GM23338 (cell line): Measurements from ENCODE around the gene ABCC5. TPM values are rescaled to one million over a fixed set of nuclear protein-coding genes. Genes with fewer than 3 reads are reported as not detected.

Experiments used
- ATAC-seq: fragments of 200-7000 bp; cut with Tn5 transposase; 3 replicates; pipeline ENCODE4 v1.9.1; 2020
- DNase-seq: peaks from one replicate; pipeline ENCODE4 v3.0.0-alpha.2; 2015; ENCODE audit warnings: low spot score
- H2AFZ ChIP-seq: fragments of 200-600 bp; sonication (generic); 2 replicates; pipeline ENCODE4 v1.8.0; 2016; ENCODE audit warnings: antibody characterized with exemption, mild to moderate bottlenecking, moderate library complexity
- H3F3A ChIP-seq: fragments of 200-600 bp; sonication (generic); replicated peaks from 2 replicates; pipeline ENCODE4 v1.8.0; 2017; ENCODE audit warnings: antibody characterized with exemption, mixed run types, low read depth
- H3K27ac ChIP-seq: fragments of 200-600 bp; sonication (generic); 2 replicates; pipeline ENCODE4 v1.6.1; 2016; ENCODE audit warnings: low read depth
- H3K27me3 ChIP-seq: fragments of 200-600 bp; sonication (generic); 2 replicates; pipeline ENCODE4 v1.8.0; 2016; ENCODE audit warnings: mild to moderate bottlenecking, mixed run types, moderate library complexity; ENCODE audit not compliant: insufficient read depth
- H3K36me3 ChIP-seq: fragments of 200-600 bp; sonication (generic); 2 replicates; pipeline ENCODE4 v1.8.0; 2016; ENCODE audit warnings: mild to moderate bottlenecking; ENCODE audit not compliant: insufficient read depth
- H3K4me1 ChIP-seq: fragments of 200-600 bp; sonication (generic); 2 replicates; pipeline ENCODE4 v1.8.0; 2016; ENCODE audit warnings: mild to moderate bottlenecking, moderate library complexity; ENCODE audit not compliant: insufficient read depth
- H3K4me2 ChIP-seq: fragments of 200-600 bp; sonication (generic); 2 replicates; pipeline ENCODE4 v1.7.1; 2017; ENCODE audit warnings: mixed run types
- H3K4me3 ChIP-seq: fragments of 200-600 bp; sonication (generic); 2 replicates; pipeline ENCODE4 v1.6.1; 2016; ENCODE audit warnings: mixed run types
- H3K79me2 ChIP-seq: fragments of 200-600 bp; sonication (generic); replicated peaks from 2 replicates; pipeline ENCODE4 v1.8.0; 2017; ENCODE audit warnings: mild to moderate bottlenecking; ENCODE audit not compliant: insufficient read depth
- H3K9me2 ChIP-seq: fragments of 200-600 bp; sonication (generic); 2 replicates; pipeline ENCODE4 v1.8.0; 2017; ENCODE audit not compliant: insufficient read depth
- H4K20me1 ChIP-seq: fragments of 200-600 bp; sonication (generic); replicated peaks from 2 replicates; pipeline ENCODE4 v1.8.0; 2017; ENCODE audit warnings: mild to moderate bottlenecking; ENCODE audit not compliant: insufficient read depth
- H3K27ac Mint-ChIP-seq: 2 replicates; pipeline ENCODE4 v1.8.0; 2020; ENCODE audit warnings: inconsistent platforms, mild to moderate bottlenecking, moderate library complexity, mixed read lengths
- H3K27me3 Mint-ChIP-seq: 3 replicates; pipeline ENCODE4 v1.8.0; 2022; ENCODE audit warnings: low read depth, mild to moderate bottlenecking, moderate library complexity, mixed read lengths, inconsistent platforms; ENCODE audit not compliant: insufficient read depth, poor library complexity
- H3K36me3 Mint-ChIP-seq: 3 replicates; pipeline ENCODE4 v1.8.0; 2021; ENCODE audit warnings: low read depth, mild to moderate bottlenecking, inconsistent platforms, moderate library complexity, mixed read lengths
- H3K4me1 Mint-ChIP-seq: 3 replicates; pipeline ENCODE4 v1.8.0; 2020; ENCODE audit warnings: mild to moderate bottlenecking, inconsistent platforms, mixed read lengths
- H3K4me3 Mint-ChIP-seq: 3 replicates; pipeline ENCODE4 v1.8.0; 2021; ENCODE audit warnings: moderate library complexity, mild to moderate bottlenecking, inconsistent platforms, mixed read lengths
- H3K9me3 Mint-ChIP-seq: 3 replicates; pipeline ENCODE4 v1.8.0; 2020; ENCODE audit warnings: moderate library complexity, mild to moderate bottlenecking, inconsistent platforms, mixed read lengths
- CREB1 ChIP-seq: fragments of 250-450 bp; sonication (Bioruptor Pico); IDR thresholded peaks from 2 replicates; pipeline ENCODE4 v1.5.0; 2020; ENCODE audit warnings: low read depth, mild to moderate bottlenecking, moderate library complexity
- EZH2 ChIP-seq: fragments of 200-600 bp; sonication (generic); IDR thresholded peaks from one replicate; pipeline ENCODE4 v1.8.0; 2017; ENCODE audit warnings: antibody characterized with exemption, mild to moderate bottlenecking, low read depth; ENCODE audit not compliant: unreplicated experiment
- JUNB ChIP-seq: IDR thresholded peaks from one replicate; pipeline ENCODE4 v1.6.1; 2016; ENCODE audit warnings: antibody characterized with exemption; ENCODE audit not compliant: unreplicated experiment
- POLR2AphosphoS5 ChIP-seq: IDR thresholded peaks from 2 replicates; pipeline ENCODE4 v1.6.1; 2016; ENCODE audit warnings: antibody characterized with exemption, low read depth
- STAT1 ChIP-seq: IDR thresholded peaks from one replicate; pipeline ENCODE4 v1.6.1; 2016; ENCODE audit warnings: antibody characterized with exemption; ENCODE audit not compliant: unreplicated experiment
- ZNF114 ChIP-seq: fragments of 250-450 bp; sonication (Bioruptor Pico); IDR thresholded peaks from 2 replicates; pipeline ENCODE4 v1.5.0; 2020; ENCODE audit warnings: mild to moderate bottlenecking, moderate library complexity
- polyA plus RNA-seq: library from polyadenylated mRNA; unstranded; fragments of >200 nt; fragmentation: Nextera tagmentation; extraction: Ambion mirVana; gene quantifications from 2 replicates; pipeline ENCODE4 v1.2.1, GENCODE V29; 2016
- total RNA-seq: library from RNA; depleted of rRNA; stranded (reverse); fragments of >200 nt; shearing (Covaris generic); gene quantifications from 2 replicates; pipeline ENCODE4 v1.2.3, GENCODE V29; 2014
- TF ChIP-seq, protein P1 (sequence below): IDR thresholded peaks from one replicate; pipeline ENCODE4 v1.6.1; 2018; ENCODE audit warnings: antibody characterized with exemption; ENCODE audit not compliant: unreplicated experiment
- TF ChIP-seq, protein P2 (sequence below): IDR thresholded peaks from 2 replicates; pipeline ENCODE4 v1.6.1; 2016; ENCODE audit warnings: antibody characterized with exemption
- TF ChIP-seq, protein P3 (sequence below): fragments of 250-450 bp; sonication (Bioruptor Pico); IDR thresholded peaks from 2 replicates; pipeline ENCODE4 v1.5.0; 2020; ENCODE audit warnings: mild to moderate bottlenecking, moderate library complexity

Gene ABCC5
- total and polyA plus RNA-seq, 2 experiments from 2014 or later = 14.0 to 39.9 TPM

DNA sequence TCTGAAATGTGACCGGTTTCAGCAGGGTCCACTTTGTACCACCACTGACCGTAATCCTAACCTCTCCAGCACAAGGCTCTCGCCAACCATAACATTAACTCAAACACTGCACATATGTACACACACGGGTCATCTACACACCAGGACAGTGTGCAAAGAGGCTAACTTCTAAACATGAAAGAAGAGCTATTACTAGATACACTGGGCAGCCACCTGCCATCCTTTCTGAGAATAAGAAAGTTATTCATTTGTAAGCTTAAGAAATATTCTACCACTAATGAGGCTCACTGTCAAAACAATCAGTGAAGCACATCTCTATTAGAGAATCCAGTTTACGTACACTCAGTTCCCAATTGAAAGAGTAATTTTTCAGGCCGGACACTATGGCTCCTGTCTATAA, 73.9 kb downstream of the ABCC5 start:
- H3K9me3 Mint-ChIP-seq = no peaks in the 10 kb centered on the region
- Histone ChIP-seq H3K4me3 (no peak overlapping the region), H3K9me2 (no peaks in the 10 kb centered on the region), H3K36me3 (peaks cover 21% of the 10 kb centered on the region; the same call in 1 of the 2 replicates), H3K27me3 (no peaks in the 10 kb centered on the region), H4K20me1 (peaks cover 2% of the 10 kb centered on the region; the same call in 1 of the 2 replicates), H3F3A (no peaks in the 10 kb centered on the region), H2AFZ (no peak overlapping the region), H3K27ac (no peak overlapping the region), H3K79me2 (no peaks in the 10 kb centered on the region), H3K4me2 (no peak overlapping the region), H3K4me1 (no peaks in the 10 kb centered on the region)
- TF ChIP-seq, protein P1, sequence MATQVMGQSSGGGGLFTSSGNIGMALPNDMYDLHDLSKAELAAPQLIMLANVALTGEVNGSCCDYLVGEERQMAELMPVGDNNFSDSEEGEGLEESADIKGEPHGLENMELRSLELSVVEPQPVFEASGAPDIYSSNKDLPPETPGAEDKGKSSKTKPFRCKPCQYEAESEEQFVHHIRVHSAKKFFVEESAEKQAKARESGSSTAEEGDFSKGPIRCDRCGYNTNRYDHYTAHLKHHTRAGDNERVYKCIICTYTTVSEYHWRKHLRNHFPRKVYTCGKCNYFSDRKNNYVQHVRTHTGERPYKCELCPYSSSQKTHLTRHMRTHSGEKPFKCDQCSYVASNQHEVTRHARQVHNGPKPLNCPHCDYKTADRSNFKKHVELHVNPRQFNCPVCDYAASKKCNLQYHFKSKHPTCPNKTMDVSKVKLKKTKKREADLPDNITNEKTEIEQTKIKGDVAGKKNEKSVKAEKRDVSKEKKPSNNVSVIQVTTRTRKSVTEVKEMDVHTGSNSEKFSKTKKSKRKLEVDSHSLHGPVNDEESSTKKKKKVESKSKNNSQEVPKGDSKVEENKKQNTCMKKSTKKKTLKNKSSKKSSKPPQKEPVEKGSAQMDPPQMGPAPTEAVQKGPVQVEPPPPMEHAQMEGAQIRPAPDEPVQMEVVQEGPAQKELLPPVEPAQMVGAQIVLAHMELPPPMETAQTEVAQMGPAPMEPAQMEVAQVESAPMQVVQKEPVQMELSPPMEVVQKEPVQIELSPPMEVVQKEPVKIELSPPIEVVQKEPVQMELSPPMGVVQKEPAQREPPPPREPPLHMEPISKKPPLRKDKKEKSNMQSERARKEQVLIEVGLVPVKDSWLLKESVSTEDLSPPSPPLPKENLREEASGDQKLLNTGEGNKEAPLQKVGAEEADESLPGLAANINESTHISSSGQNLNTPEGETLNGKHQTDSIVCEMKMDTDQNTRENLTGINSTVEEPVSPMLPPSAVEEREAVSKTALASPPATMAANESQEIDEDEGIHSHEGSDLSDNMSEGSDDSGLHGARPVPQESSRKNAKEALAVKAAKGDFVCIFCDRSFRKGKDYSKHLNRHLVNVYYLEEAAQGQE = no peak
- TF ChIP-seq EZH2 (no peak), JUNB (no peak), STAT1 (no peak), POLR2AphosphoS5 (no peak), CREB1 (CRISPR knock-in tag) (no peak), ZNF114 (CRISPR knock-in tag) (no peak)
- TF ChIP-seq, protein P2, sequence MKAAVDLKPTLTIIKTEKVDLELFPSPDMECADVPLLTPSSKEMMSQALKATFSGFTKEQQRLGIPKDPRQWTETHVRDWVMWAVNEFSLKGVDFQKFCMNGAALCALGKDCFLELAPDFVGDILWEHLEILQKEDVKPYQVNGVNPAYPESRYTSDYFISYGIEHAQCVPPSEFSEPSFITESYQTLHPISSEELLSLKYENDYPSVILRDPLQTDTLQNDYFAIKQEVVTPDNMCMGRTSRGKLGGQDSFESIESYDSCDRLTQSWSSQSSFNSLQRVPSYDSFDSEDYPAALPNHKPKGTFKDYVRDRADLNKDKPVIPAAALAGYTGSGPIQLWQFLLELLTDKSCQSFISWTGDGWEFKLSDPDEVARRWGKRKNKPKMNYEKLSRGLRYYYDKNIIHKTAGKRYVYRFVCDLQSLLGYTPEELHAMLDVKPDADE = no peak
- TF ChIP-seq, protein P3, sequence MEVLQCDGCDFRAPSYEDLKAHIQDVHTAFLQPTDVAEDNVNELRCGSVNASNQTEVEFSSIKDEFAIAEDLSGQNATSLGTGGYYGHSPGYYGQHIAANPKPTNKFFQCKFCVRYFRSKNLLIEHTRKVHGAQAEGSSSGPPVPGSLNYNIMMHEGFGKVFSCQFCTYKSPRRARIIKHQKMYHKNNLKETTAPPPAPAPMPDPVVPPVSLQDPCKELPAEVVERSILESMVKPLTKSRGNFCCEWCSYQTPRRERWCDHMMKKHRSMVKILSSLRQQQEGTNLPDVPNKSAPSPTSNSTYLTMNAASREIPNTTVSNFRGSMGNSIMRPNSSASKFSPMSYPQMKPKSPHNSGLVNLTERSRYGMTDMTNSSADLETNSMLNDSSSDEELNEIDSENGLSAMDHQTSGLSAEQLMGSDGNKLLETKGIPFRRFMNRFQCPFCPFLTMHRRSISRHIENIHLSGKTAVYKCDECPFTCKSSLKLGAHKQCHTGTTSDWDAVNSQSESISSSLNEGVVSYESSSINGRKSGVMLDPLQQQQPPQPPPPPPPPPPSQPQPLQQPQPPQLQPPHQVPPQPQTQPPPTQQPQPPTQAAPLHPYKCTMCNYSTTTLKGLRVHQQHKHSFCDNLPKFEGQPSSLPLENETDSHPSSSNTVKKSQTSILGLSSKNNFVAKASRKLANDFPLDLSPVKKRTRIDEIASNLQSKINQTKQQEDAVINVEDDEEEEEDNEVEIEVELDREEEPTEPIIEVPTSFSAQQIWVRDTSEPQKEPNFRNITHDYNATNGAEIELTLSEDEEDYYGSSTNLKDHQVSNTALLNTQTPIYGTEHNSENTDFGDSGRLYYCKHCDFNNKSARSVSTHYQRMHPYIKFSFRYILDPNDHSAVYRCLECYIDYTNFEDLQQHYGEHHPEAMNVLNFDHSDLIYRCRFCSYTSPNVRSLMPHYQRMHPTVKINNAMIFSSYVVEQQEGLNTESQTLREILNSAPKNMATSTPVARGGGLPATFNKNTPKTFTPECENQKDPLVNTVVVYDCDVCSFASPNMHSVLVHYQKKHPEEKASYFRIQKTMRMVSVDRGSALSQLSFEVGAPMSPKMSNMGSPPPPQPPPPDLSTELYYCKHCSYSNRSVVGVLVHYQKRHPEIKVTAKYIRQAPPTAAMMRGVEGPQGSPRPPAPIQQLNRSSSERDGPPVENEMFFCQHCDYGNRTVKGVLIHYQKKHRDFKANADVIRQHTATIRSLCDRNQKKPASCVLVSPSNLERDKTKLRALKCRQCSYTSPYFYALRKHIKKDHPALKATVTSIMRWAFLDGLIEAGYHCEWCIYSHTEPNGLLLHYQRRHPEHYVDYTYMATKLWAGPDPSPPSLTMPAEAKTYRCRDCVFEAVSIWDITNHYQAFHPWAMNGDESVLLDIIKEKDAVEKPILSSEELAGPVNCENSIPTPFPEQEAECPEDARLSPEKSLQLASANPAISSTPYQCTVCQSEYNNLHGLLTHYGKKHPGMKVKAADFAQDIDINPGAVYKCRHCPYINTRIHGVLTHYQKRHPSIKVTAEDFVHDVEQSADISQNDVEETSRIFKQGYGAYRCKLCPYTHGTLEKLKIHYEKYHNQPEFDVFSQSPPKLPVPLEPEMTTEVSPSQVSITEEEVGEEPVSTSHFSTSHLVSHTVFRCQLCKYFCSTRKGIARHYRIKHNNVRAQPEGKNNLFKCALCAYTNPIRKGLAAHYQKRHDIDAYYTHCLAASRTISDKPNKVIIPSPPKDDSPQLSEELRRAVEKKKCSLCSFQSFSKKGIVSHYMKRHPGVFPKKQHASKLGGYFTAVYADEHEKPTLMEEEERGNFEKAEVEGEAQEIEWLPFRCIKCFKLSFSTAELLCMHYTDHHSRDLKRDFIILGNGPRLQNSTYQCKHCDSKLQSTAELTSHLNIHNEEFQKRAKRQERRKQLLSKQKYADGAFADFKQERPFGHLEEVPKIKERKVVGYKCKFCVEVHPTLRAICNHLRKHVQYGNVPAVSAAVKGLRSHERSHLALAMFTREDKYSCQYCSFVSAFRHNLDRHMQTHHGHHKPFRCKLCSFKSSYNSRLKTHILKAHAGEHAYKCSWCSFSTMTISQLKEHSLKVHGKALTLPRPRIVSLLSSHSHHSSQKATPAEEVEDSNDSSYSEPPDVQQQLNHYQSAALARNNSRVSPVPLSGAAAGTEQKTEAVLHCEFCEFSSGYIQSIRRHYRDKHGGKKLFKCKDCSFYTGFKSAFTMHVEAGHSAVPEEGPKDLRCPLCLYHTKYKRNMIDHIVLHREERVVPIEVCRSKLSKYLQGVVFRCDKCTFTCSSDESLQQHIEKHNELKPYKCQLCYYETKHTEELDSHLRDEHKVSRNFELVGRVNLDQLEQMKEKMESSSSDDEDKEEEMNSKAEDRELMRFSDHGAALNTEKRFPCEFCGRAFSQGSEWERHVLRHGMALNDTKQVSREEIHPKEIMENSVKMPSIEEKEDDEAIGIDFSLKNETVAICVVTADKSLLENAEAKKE (CRISPR knock-in tag) = no peak
- no peak overlapping the region for H3K27ac Mint-ChIP-seq
- peaks cover 38% of the 10 kb centered on the region for H3K36me3 Mint-ChIP-seq
- no peak for ATAC-seq
- peaks cover 6% of the 10 kb centered on the region for H3K27me3 Mint-ChIP-seq
- H3K4me3 Mint-ChIP-seq = no peak overlapping the region
- H3K4me1 Mint-ChIP-seq = peaks cover 6% of the 10 kb centered on the region
- no peak for DNase-seq
